Fibroblast of lung (primary cell): ENCODE measurements around the gene DDX53. TPM values are rescaled to one million over a fixed set of nuclear protein-coding genes. Genes with fewer than 3 reads are reported as not detected.

Source experiments
- DNase-seq, 2 donors: peaks; one replicate each; pipeline versions ENCODE4 v3.0.0 to v3.0.0-alpha.2; 2010; ENCODE audit warnings: low read depth in 2 of 2
- H2AFZ ChIP-seq: 2 replicates; pipeline ENCODE4 v1.5.1; 2012; ENCODE audit warnings: low read length, control low read depth, inconsistent platforms
- H3K27ac ChIP-seq: 2 replicates; pipeline ENCODE4 v1.5.1; 2011; ENCODE audit warnings: low read length, control low read depth; ENCODE audit not compliant: insufficient read depth
- H3K27me3 ChIP-seq: 2 replicates; pipeline ENCODE4 v1.5.1; 2011; ENCODE audit warnings: mild to moderate bottlenecking, low read length; ENCODE audit not compliant: control insufficient read depth, insufficient read depth
- H3K36me3 ChIP-seq: 2 replicates; pipeline ENCODE4 v1.5.1; 2011; ENCODE audit warnings: low read length; ENCODE audit not compliant: control insufficient read depth, insufficient read depth
- H3K4me1 ChIP-seq: 2 replicates; pipeline ENCODE4 v1.5.1; 2011; ENCODE audit warnings: low read length; ENCODE audit not compliant: control insufficient read depth, insufficient read depth; ENCODE audit errors: extremely low read depth
- H3K4me2 ChIP-seq: 2 replicates; pipeline ENCODE4 v1.5.1; 2011; ENCODE audit warnings: low read length, control low read depth; ENCODE audit not compliant: insufficient read depth; ENCODE audit errors: extremely low read depth
- H3K4me3 ChIP-seq, 4 experiments: fragments of 200-600 bp in 1 of 4; sonication (generic) in 1 of 4; replicated peaks in 1 of 4; 2 replicates each; pipeline ENCODE4 v1.5.1; 2011 to 2016; ENCODE audit warnings: low read length in 4 of 4, low read depth in 3 of 4, mild to moderate bottlenecking in 3 of 4, control low read depth in 2 of 4, inconsistent platforms in 1 of 4, mixed read lengths in 1 of 4; ENCODE audit not compliant: insufficient read depth in 1 of 4; ENCODE audit errors: control extremely low read depth in 1 of 4
- H3K79me2 ChIP-seq: 2 replicates; pipeline ENCODE4 v1.5.1; 2012; ENCODE audit warnings: mild to moderate bottlenecking, low read length, inconsistent platforms; ENCODE audit not compliant: control insufficient read depth, insufficient read depth
- H3K9ac ChIP-seq: 2 replicates; pipeline ENCODE4 v1.5.1; 2011; ENCODE audit warnings: mild to moderate bottlenecking, low read length, control low read depth; ENCODE audit not compliant: insufficient read depth
- H3K9me3 ChIP-seq: 2 replicates; pipeline ENCODE4 v1.5.1; 2012; ENCODE audit warnings: low read depth, low read length; ENCODE audit not compliant: control insufficient read depth, insufficient read depth
- H4K20me1 ChIP-seq: 2 replicates; pipeline ENCODE4 v1.5.1; 2011; ENCODE audit warnings: low read length; ENCODE audit not compliant: control insufficient read depth, insufficient read depth; ENCODE audit errors: extremely low read depth
- CTCF ChIP-seq, 2 donors: IDR thresholded peaks in 1 of 2; conservative IDR thresholded peaks in 1 of 2; 1 replicate in 1 of 2; 2 replicates in 1 of 2; pipeline ENCODE4 v1.5.1; 2011 to 2012; ENCODE audit warnings: low read length in 2 of 2, control low read depth in 1 of 2, inconsistent platforms in 1 of 2, low read depth in 1 of 2, mild to moderate bottlenecking in 1 of 2
- EZH2 ChIP-seq: IDR thresholded peaks from 2 replicates; pipeline ENCODE4 v1.5.1; 2012; ENCODE audit warnings: low read length, control low read depth, mild to moderate bottlenecking; ENCODE audit errors: missing control alignments
- polyA plus RNA-seq, 2 donors: library from polyadenylated mRNA; depleted of rRNA in 1 of 2; stranded (reverse) in 1 of 2; unstranded in 1 of 2; fragments of >200 nt; gene quantifications; 2 replicates each; pipeline ENCODE4 v1.2.1, GENCODE V29; 2011 to 2012; ENCODE audit warnings: missing spikeins in 1 of 2
- total RNA-seq: library from RNA; depleted of rRNA; stranded (reverse); fragments of >200 nt; gene quantifications from 2 replicates; pipeline ENCODE4 v1.2.1, GENCODE V29; 2014

Gene DDX53
- total and polyA plus RNA-seq, 2 donors (not counting 1 experiment from before 2014, with no cell fraction given), result not detected

GRCh38 chrX:22958250-22958649, 41.5 kb upstream of the DDX53 start:
- H3K79me2 ChIP-seq, result no peaks in the 10 kb centered on the region
- no peak overlapping the region for H3K9ac ChIP-seq
- TF ChIP-seq EZH2, result no peak
- TF ChIP-seq CTCF (conservative IDR thresholded peaks at IDR 0.05 in 1 of 2, IDR thresholded peaks at IDR 0.05 in 1 of 2; ENCODE audit: low read depth in 1 of 2, low read length in 2 of 2), result no peak
- no peaks in the 10 kb centered on the region for H3K27me3 ChIP-seq
- H3K4me2 ChIP-seq, result no peak overlapping the region
- DNase-seq, result no peak
- H3K4me3 ChIP-seq, result no peak overlapping the region
- no peak overlapping the region for H3K27ac ChIP-seq
- H3K9me3 ChIP-seq, result no peaks in the 10 kb centered on the region
- no peaks in the 10 kb centered on the region for H4K20me1 ChIP-seq
- no peaks in the 10 kb centered on the region for H3K4me1 ChIP-seq
- H2AFZ ChIP-seq, result no peak overlapping the region
- H3K36me3 ChIP-seq, result no peaks in the 10 kb centered on the region

DNA sequence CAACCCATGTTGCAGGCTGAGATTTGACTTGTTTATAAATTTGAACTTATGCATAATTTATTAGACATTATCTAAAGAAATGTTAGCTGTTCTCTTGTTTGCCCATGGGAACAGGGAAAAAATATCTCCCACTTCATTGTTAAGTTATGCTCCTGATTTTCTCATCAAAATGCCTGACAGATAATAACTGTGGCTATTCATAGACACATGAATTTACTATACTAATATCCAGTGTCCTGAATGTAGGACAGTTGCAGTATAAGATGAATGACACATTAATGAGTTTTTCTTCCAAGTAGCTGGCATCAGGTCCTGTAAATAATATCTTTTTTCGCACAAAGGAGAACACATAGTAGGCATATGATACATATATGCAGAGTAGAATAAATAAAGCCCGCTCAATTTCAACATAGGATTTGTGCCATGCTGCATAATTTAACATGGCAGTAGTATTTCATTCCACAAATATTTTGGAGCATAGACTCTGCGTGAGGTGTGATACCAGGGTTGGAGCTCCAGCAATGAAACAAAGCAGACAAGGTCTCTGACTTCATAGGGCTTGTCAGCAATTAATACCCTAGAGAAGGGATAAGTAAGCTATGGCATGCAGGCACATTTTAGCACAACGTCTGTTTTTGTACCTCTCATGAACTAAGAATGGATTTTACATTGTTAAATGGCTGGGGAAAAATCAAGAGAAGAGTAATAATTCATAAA, 40.4 kb upstream of the DDX53 start:
- Histone ChIP-seq H4K20me1 (no peaks in the 10 kb centered on the region), H3K79me2 (no peaks in the 10 kb centered on the region), H3K9me3 (no peaks in the 10 kb centered on the region), H3K4me1 (no peaks in the 10 kb centered on the region), H3K36me3 (no peaks in the 10 kb centered on the region), H3K4me3 (no peak overlapping the region), H3K4me2 (no peak overlapping the region), H3K9ac (no peak overlapping the region), H3K27me3 (no peaks in the 10 kb centered on the region), H2AFZ (no peak overlapping the region), H3K27ac (no peak overlapping the region)
- no peak for DNase-seq
- no peak for TF ChIP-seq EZH2
- no peak for TF ChIP-seq CTCF (conservative IDR thresholded peaks at IDR 0.05 in 1 of 2, IDR thresholded peaks at IDR 0.05 in 1 of 2; ENCODE audit: low read depth in 1 of 2, low read length in 2 of 2)

GRCh38 chrX:22963196-22963595, 36.6 kb upstream of the DDX53 start:
- peak in 1 of 2 donors; percentile 9 for DNase-seq
- Histone ChIP-seq H3K4me2 (no peak overlapping the region), H3K4me1 (no peaks in the 10 kb centered on the region), H2AFZ (no peak overlapping the region), H3K79me2 (no peaks in the 10 kb centered on the region), H3K36me3 (no peaks in the 10 kb centered on the region), H3K9me3 (no peaks in the 10 kb centered on the region), H3K27me3 (no peaks in the 10 kb centered on the region), H4K20me1 (no peaks in the 10 kb centered on the region), H3K9ac (no peak overlapping the region), H3K4me3 (no peak overlapping the region), H3K27ac (no peak overlapping the region)
- no peak for TF ChIP-seq CTCF (conservative IDR thresholded peaks at IDR 0.05 in 1 of 2, IDR thresholded peaks at IDR 0.05 in 1 of 2; ENCODE audit: low read depth in 1 of 2, low read length in 2 of 2)
- TF ChIP-seq EZH2, result no peak
